Measurements from ENCODE around the gene LCP1.

LCP1 gene

GRCh38 chr13:46076827-46077226 lies 105.2 kb downstream of the LCP1 start:
- no peak for DNase-seq (ENCODE audit: low read depth)
- no peak overlapping the region for H3K4me3 ChIP-seq (ENCODE audit: low read depth, low read length)
- in situ Hi-C loops (cut with HindIII; ENCODE audit: low sequenced_read_pairs) = no loop called here
- TF ChIP-seq, protein P1, sequence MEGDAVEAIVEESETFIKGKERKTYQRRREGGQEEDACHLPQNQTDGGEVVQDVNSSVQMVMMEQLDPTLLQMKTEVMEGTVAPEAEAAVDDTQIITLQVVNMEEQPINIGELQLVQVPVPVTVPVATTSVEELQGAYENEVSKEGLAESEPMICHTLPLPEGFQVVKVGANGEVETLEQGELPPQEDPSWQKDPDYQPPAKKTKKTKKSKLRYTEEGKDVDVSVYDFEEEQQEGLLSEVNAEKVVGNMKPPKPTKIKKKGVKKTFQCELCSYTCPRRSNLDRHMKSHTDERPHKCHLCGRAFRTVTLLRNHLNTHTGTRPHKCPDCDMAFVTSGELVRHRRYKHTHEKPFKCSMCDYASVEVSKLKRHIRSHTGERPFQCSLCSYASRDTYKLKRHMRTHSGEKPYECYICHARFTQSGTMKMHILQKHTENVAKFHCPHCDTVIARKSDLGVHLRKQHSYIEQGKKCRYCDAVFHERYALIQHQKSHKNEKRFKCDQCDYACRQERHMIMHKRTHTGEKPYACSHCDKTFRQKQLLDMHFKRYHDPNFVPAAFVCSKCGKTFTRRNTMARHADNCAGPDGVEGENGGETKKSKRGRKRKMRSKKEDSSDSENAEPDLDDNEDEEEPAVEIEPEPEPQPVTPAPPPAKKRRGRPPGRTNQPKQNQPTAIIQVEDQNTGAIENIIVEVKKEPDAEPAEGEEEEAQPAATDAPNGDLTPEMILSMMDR (IDR thresholded peaks at IDR 0.05; ENCODE audit: low read depth, low read length, missing control alignments) = no peak

All from astrocyte of the cerebellum (primary cell).